Stomach (tissue), 4 donors: ENCODE results near the gene COL11A1.

Source experiments
- CTCF ChIP-seq, 7 experiments: fragments of 450-650 bp in 4 of 7; fragments of 200-600 bp in 3 of 7; sonication (generic) in 3 of 7; IDR thresholded peaks; one replicate each; pipeline ENCODE4 v1.5.1; 2016 to 2019; ENCODE audit warnings: antibody characterized with exemption in 7 of 7, control low read depth in 2 of 7, mild to moderate bottlenecking in 1 of 7
- POLR2AphosphoS5 ChIP-seq, 3 donors: sonication (generic); formaldehyde crosslinking; IDR thresholded peaks; one replicate each; pipeline ENCODE4 v1.6.1; 2016; ENCODE audit warnings: antibody characterized with exemption in 3 of 3

- no peak for TF ChIP-seq CTCF (IDR thresholded peaks at IDR 0.05)
- no peak for TF ChIP-seq POLR2AphosphoS5 (IDR thresholded peaks at IDR 0.05)
These were observed 2.4 kb upstream of the COL11A1 start for GRCh38 chr1:103110701-103111100.
